ENCODE results near the gene THEMIS.
A peak's percentile ranks its signal among the peaks of the same experiment; 100 is the strongest.
"Not testable (repeated sequence)": the region's sequence is repeated elsewhere in the genome, so short reads cannot be mapped to it uniquely, and the experiment has no call there.

Gene THEMIS

GRCh38 chr6:127716465-127716864 is 184.4 kb downstream of the THEMIS start:
- no peak for DNase-seq

DNA sequence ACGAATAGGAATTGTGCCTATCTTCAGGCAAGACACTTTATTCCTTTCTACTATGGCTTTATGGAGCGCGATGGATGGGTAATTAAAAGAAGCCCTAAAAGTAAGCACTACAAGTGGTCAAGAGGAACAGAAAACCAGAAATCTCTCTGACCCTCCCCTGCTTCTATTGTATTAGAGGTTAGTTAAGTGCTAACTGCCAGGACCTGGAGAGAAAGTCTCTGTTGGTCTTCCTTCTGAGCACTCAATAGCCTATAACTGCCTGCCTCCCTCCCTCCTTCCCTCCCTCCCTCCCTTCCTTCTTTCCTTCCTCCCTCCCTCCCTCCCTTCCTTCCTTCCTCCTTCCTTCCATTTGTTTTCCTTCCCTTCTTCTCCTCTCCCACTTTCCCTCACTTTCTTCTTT is 190.2 kb downstream of the THEMIS start:
- no peak for DNase-seq

DNA sequence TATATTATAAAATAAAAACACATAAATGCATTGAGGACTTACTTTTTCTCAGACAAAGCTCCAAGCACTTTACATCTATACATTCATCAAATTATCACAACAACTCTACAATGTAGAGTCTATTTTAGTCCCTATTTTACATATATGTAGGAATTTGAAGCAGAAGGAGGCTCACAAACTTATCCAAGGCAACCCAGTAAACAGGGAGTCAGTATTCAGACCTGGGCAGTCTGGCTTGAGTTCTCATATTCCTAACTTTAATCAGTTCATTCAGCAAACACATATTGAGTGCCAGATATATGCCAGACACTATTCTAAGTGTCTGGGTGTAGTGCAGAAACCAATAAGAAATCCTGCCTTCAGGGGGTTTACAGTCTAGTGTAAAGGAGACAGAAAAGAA is 194.6 kb downstream of the THEMIS start:
- no peak for DNase-seq

- no peak for DNase-seq
Observed at GRCh38 chr6:127695108-127695507, 205.8 kb downstream of the THEMIS start.

- DNase-seq = no peak
Observed at GRCh38 chr6:127691146-127691545, 209.7 kb downstream of the THEMIS start.

DNA sequence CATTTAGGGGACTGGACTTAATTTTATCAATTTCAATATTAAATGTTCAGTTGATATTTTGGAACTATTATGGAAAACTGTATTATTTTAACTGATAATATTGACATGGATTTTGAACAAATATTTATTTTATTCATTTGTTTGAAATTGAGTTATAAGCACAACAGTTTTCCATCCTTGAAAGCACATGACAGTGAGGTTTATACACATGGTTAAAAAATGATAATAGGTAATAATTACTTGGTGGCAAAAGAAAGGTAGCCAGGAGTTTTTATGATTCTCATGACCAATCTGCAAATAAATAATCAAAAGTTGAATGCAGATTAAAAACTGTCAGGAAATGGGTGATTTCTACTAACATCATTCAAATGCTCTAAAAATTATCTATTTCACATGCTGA is 210.3 kb downstream of the THEMIS start:
- no peak for DNase-seq

DNA sequence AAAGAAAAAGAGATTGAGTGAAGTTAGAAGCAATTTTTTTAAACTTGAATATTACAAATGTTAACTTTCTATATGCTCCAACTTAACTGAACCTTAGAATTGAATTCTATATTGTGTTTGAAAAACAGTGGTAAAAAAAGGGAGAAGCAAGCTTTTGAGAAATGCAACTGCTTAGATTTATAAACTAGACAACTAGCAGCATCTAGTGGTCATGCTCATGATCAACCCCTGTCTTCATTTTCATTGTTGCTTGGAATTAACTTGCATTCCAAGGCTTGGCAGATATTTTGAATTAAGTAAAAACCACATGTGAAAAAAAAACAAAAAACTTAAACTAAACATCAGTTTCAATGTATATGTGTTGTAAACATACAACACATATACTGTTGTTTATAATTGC is 210.8 kb downstream of the THEMIS start:
- peak; percentile 55 for DNase-seq

- DNase-seq = not testable (repeated sequence)
Observed at GRCh38 chr6:127687490-127687889, 213.4 kb downstream of the THEMIS start.

GRCh38 chr6:127686084-127686483 is 214.8 kb downstream of the THEMIS start:
- no peak for DNase-seq

GRCh38 chr6:127684501-127684900 is 216.4 kb downstream of the THEMIS start:
- no peak for DNase-seq
